Measurements from ENCODE around the gene PHTF1.
"Not testable (repeated sequence)": the region's sequence is repeated elsewhere in the genome, so short reads cannot be mapped to it uniquely, and the experiment has no call there.

Gene PHTF1

DNA sequence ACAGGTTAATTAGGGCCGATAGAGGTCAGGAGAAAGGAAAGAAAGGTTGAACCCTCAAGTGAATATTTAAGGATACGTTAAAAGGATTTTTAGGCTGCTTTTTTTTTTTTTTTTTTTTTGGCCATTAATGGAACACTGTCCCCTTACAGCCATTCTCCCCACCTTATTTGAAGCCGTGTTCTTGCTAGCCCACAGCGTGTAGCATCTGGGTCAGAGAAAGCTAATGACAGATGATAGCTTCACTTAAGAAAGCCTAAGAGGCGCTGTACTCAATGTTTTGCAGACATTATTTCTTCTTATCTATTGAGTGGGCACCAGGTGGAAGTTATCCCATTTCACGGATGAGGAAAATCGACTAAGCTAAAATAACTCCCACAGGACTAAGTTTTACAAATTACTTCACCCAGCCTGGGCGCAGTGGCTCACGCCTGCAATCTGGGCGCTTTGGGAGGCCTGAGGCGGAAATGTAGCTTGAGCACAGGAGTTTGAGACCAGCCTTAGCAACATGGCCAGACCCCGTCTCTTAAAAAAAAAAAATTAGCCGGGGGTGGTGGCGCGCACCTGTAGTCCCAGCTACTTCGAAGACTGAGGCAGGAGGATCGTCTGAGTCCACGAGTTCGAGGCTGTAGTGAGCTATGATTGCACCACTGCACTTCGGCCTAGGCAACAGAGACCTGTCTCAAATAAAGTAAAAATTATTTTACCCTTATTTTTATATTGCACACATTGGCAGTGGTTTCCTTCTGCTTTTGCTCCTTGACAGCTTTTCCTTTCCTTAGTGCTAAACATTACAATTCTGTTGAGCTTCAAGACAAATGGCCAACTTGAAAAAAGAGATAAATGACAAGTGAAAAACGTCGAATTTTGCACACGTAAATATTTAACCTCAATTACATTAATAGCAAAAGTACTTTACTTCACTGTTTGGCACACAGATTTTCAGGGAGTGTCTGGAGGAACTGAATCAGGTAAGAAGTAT, 1.1 kb upstream of the PHTF1 start:
- no peak overlapping the region for H3K27ac ChIP-seq
- TF ChIP-seq CTCF (conservative IDR thresholded peaks at IDR 0.05) (no peak), ZFX (IDR thresholded peaks at IDR 0.05) (no peak)

- no peak for TF ChIP-seq CTCF (conservative IDR thresholded peaks at IDR 0.05)
- TF ChIP-seq ZFX (IDR thresholded peaks at IDR 0.05), result peak; percentile 67
- H3K27ac ChIP-seq, result peak overlapping the region; percentile 57
Observed at GRCh38 chr1:113758631-113759332, 504 bp downstream of the PHTF1 start.

GRCh38 chr1:113756461-113756860, 2.8 kb downstream of the PHTF1 start:
- no peak for TF ChIP-seq CTCF (conservative IDR thresholded peaks at IDR 0.05)
- TF ChIP-seq ZFX (IDR thresholded peaks at IDR 0.05), result no peak

GRCh38 chr1:113753333-113753732, 6.0 kb downstream of the PHTF1 start:
- H3K27ac ChIP-seq, result not testable (repeated sequence)

More at GRCh38 chr1:113756461-113756860, 2.8 kb downstream of the PHTF1 start:
- H3K27ac ChIP-seq, result no peak overlapping the region

- TF ChIP-seq CTCF (conservative IDR thresholded peaks at IDR 0.05), result no peak
- TF ChIP-seq ZFX (IDR thresholded peaks at IDR 0.05), result no peak
- H3K27ac ChIP-seq, result no peak overlapping the region
Observed at GRCh38 chr1:113751516-113751915, 7.8 kb downstream of the PHTF1 start.

DNA sequence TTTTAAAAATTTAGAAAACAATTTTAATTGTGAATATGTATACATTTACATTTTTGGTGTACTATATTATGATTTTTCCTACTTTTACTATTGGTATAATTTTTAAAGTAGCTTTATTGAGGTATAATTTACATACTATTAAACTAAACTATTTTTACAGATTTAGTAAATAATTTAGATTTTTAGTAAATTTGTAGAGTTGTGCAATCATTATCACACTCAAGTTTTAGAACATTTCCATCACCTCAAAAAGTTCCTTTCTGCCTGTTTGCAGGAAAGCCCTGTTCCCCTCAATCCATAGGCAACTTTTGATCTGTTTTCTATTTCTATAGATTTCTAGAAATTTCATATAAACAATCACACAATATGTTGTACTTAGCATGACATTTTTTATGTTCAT, 8.2 kb downstream of the PHTF1 start:
- H3K27ac ChIP-seq, result no peak overlapping the region
- TF ChIP-seq ZFX (IDR thresholded peaks at IDR 0.05) (no peak), CTCF (conservative IDR thresholded peaks at IDR 0.05) (no peak)

- TF ChIP-seq ZFX (IDR thresholded peaks at IDR 0.05) (no peak), CTCF (conservative IDR thresholded peaks at IDR 0.05) (no peak)
- H3K27ac ChIP-seq, result no peak overlapping the region
Observed at GRCh38 chr1:113749402-113749801, 9.9 kb downstream of the PHTF1 start.

Measured in C4-2B (cell line).